Measurements from ENCODE around the gene GPAT3.

GRCh38 chr4:83522239-83522638 lies 13.7 kb upstream of the GPAT3 start:
- TF ChIP-seq, protein P1, sequence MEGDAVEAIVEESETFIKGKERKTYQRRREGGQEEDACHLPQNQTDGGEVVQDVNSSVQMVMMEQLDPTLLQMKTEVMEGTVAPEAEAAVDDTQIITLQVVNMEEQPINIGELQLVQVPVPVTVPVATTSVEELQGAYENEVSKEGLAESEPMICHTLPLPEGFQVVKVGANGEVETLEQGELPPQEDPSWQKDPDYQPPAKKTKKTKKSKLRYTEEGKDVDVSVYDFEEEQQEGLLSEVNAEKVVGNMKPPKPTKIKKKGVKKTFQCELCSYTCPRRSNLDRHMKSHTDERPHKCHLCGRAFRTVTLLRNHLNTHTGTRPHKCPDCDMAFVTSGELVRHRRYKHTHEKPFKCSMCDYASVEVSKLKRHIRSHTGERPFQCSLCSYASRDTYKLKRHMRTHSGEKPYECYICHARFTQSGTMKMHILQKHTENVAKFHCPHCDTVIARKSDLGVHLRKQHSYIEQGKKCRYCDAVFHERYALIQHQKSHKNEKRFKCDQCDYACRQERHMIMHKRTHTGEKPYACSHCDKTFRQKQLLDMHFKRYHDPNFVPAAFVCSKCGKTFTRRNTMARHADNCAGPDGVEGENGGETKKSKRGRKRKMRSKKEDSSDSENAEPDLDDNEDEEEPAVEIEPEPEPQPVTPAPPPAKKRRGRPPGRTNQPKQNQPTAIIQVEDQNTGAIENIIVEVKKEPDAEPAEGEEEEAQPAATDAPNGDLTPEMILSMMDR (conservative IDR thresholded peaks at IDR 0.05; ENCODE audit: low read depth in 2 of 2): no peak
- TF ChIP-seq EZH2phosphoT487 (IDR thresholded peaks at IDR 0.05; ENCODE audit: unreplicated experiment) (no peak), EZH2 (IDR thresholded peaks at IDR 0.05; ENCODE audit: low read depth, unreplicated experiment) (no peak), POLR2AphosphoS5 (IDR thresholded peaks at IDR 0.05; ENCODE audit: low read depth) (no peak), NANOG (IDR thresholded peaks at IDR 0.05; ENCODE audit: borderline replicate concordance) (no peak), ZNF114 (CRISPR knock-in tag; IDR thresholded peaks at IDR 0.05) (no peak), JUNB (IDR thresholded peaks at IDR 0.05; ENCODE audit: unreplicated experiment) (no peak), ZNF331 (CRISPR knock-in tag; IDR thresholded peaks at IDR 0.05; ENCODE audit: low read depth) (no peak), STAT1 (IDR thresholded peaks at IDR 0.05; ENCODE audit: unreplicated experiment) (no peak)
- TF ChIP-seq, protein P2, sequence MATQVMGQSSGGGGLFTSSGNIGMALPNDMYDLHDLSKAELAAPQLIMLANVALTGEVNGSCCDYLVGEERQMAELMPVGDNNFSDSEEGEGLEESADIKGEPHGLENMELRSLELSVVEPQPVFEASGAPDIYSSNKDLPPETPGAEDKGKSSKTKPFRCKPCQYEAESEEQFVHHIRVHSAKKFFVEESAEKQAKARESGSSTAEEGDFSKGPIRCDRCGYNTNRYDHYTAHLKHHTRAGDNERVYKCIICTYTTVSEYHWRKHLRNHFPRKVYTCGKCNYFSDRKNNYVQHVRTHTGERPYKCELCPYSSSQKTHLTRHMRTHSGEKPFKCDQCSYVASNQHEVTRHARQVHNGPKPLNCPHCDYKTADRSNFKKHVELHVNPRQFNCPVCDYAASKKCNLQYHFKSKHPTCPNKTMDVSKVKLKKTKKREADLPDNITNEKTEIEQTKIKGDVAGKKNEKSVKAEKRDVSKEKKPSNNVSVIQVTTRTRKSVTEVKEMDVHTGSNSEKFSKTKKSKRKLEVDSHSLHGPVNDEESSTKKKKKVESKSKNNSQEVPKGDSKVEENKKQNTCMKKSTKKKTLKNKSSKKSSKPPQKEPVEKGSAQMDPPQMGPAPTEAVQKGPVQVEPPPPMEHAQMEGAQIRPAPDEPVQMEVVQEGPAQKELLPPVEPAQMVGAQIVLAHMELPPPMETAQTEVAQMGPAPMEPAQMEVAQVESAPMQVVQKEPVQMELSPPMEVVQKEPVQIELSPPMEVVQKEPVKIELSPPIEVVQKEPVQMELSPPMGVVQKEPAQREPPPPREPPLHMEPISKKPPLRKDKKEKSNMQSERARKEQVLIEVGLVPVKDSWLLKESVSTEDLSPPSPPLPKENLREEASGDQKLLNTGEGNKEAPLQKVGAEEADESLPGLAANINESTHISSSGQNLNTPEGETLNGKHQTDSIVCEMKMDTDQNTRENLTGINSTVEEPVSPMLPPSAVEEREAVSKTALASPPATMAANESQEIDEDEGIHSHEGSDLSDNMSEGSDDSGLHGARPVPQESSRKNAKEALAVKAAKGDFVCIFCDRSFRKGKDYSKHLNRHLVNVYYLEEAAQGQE (IDR thresholded peaks at IDR 0.05; ENCODE audit: unreplicated experiment): no peak
- TF ChIP-seq, protein P3, sequence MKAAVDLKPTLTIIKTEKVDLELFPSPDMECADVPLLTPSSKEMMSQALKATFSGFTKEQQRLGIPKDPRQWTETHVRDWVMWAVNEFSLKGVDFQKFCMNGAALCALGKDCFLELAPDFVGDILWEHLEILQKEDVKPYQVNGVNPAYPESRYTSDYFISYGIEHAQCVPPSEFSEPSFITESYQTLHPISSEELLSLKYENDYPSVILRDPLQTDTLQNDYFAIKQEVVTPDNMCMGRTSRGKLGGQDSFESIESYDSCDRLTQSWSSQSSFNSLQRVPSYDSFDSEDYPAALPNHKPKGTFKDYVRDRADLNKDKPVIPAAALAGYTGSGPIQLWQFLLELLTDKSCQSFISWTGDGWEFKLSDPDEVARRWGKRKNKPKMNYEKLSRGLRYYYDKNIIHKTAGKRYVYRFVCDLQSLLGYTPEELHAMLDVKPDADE (IDR thresholded peaks at IDR 0.05): no peak

Measured in GM23338 (cell line).